ENCODE measurements around the gene GPRC5D.

GPRC5D gene

DNA sequence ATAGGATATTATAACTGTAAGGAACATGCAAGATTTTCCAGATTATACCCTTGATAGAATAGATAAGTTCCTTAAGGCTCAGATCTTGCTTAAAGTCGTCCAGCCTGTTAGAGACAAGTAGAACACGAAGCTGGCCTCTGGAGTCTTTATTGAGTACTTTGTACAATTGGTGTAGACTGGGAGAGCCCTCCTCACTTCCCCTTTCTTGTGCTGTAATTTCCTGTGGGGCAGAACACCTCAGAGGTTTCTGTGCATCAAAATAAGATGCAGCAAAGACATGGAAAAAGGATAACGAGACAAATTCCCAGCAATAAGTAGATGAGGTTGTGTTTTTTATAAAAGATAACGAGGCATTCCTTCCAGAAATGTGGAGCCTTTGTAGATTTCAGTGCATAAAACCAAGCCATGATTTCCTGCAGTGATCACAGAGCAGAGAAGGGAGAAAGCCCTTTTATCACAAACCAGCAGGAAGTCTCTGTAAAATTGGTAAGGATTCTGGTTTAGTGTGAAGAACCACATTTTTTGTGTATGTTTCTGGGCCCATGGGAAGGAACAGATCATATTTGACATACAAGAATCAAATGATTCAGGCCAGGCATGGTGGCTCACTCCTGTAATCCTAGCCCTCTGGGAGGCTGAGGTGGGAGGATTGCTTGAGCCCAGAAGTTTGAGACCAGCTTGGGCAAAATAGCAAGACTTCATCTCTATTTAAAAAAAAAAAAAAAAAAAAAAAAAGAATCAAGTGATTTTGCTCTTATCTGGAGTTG lies 42.6 kb downstream of the GPRC5D start:
- DNase-seq (ENCODE audit: low read depth in 1 of 2, low spot score in 1 of 2): no peak

DNA sequence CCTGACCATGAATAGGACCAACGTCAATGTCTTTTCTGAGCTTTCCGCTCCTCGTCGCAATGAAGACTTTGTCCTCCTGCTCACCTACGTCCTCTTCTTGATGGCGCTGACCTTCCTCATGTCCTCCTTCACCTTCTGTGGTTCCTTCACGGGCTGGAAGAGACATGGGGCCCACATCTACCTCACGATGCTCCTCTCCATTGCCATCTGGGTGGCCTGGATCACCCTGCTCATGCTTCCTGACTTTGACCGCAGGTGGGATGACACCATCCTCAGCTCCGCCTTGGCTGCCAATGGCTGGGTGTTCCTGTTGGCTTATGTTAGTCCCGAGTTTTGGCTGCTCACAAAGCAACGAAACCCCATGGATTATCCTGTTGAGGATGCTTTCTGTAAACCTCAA lies 43.3 kb downstream of the GPRC5D start:
- DNase-seq (ENCODE audit: low read depth in 1 of 2, low spot score in 1 of 2): no peak

DNA sequence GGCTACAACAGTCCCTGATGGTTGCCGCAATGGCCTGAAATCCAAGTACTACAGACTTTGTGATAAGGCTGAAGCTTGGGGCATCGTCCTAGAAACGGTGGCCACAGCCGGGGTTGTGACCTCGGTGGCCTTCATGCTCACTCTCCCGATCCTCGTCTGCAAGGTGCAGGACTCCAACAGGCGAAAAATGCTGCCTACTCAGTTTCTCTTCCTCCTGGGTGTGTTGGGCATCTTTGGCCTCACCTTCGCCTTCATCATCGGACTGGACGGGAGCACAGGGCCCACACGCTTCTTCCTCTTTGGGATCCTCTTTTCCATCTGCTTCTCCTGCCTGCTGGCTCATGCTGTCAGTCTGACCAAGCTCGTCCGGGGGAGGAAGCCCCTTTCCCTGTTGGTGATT lies 43.7 kb downstream of the GPRC5D start:
- no peak for DNase-seq (ENCODE audit: low read depth in 1 of 2, low spot score in 1 of 2)

DNA sequence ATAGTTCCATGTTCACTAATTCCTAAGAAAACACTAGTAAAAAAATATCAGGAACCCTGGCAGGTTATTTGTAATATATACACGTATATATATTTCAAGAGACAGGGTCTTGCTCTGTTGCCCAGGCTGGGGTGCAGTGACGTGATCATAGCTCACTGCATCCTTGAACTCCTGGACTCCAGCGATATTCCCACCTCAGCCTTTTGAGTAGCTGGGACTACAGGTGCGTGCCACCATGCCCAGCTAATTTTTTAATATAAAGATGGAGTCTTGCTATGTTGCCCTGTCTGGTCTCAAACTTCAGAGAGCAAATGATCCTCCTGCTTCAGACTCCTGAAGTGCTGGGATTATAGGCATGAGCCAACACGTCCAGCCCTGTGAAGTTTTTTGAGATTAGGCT lies 44.4 kb downstream of the GPRC5D start:
- no peak for DNase-seq (ENCODE audit: low read depth in 1 of 2, low spot score in 1 of 2)

DNA sequence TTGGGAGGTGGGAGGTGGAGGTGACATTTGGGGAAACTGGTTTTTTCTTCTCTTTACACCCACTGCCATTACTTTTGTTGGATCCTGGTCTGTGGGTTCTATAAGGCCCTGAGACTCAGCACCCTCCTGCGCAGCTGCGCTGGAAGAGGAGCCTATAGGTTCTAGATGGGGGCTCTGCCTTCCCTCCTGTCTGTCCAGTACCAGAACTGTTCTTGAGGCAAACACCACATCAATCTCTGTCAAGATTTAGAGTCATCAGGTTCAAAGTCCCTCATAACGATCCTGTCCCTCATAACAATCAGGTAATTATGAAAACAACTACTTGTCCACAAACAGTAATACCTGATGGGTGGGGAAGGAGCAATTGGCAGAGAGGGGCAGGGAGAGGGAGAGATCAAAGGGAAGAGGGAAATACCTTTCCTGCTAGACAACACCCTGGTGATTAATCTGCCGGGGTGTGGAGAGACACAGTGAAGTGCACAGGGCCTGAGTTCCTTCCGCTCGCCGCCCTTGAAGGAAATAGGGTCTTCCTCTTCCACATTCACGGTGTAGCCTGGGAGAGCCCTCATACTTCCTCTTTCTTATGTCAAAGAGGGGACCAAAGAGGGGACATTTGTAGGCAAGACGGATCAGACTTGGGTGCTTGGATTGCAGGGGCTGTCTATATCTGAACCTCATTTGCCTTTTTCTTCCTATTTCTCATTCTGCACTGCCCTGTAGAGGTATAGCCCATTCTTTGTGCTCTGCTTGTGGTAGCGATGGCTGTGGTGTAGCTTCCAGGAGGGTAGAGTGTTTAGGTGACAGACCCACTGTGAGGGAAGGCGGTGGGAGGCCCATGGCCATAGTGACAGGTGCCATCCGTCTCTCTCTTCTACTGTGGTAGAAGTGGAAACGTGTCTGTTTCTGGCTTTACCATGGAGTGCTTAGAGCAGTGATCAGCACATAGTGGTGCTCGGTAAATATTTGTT lies 48.0 kb downstream of the GPRC5D start:
- DNase-seq (ENCODE audit: low read depth in 1 of 2, low spot score in 1 of 2): no peak

DNA sequence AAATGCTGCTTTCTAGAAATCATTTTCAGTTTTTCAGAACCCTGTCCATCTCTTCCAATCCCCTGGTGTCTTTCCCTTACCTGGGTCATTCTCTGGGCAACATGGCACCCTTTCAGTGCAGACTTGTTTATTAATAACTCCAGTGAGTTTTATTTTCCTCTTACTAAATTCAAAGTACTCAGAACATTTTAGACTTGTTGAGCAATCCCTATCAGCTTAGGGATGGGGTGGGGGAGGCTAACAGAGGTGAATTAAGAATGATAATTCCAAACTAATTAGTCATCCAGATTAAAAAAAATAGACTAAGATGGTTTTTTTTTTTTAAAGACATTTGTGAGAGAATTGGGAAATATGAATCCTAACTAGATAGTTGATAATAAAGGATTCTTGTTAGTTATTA lies 49.9 kb downstream of the GPRC5D start:
- DNase-seq (ENCODE audit: low read depth in 1 of 2, low spot score in 1 of 2): no peak

DNA sequence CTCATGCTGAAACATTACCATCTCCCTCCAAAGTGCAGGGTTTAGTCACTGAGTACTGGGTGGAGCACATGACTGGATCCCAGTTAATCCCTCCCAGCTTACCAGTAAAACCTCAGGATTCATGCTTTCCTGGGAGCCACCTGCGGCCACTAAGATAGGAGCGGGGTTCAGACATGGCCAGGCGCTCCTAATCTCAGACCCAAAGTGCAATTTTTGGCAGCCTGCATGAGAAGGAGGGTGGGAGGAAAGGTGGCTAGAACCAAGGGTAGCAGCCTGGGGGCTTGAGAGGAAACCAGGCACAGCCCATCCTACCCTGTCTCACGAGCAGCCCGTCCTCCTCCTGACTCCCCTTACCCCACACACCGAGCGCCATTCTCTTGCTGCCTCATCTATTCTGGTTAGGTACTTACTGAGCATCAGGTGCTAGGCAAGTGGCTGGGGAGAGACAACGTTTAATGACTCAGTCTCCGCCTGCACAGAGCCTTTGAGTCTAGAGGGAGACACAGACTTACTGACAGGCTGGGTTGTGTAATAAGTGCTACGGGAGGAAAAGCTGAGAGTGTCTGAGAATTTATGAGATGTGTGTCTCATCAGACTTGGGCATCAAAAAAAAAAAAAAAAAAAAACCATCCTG lies 50.7 kb downstream of the GPRC5D start:
- no peak for DNase-seq (ENCODE audit: low read depth in 1 of 2, low spot score in 1 of 2)

DNA sequence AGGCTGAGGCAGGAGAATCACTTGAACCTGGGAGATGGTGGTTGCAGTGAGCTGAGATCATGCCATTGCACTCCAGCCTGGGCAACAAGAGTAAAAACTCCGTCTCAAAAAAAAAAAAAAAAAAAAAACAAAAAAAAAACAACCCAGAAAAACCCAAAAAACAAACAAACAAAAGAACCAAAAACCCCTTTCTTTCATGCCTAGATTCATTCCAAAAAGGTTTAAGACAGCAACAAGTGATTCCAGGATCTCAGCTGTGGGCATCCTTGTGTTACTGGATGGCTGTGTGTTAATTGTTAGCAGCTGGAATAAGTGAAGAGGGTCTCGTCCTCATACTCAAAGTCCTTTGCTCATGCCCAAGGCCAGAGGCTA lies 51.2 kb downstream of the GPRC5D start:
- DNase-seq (ENCODE audit: low read depth in 1 of 2, low spot score in 1 of 2): no peak

DNA sequence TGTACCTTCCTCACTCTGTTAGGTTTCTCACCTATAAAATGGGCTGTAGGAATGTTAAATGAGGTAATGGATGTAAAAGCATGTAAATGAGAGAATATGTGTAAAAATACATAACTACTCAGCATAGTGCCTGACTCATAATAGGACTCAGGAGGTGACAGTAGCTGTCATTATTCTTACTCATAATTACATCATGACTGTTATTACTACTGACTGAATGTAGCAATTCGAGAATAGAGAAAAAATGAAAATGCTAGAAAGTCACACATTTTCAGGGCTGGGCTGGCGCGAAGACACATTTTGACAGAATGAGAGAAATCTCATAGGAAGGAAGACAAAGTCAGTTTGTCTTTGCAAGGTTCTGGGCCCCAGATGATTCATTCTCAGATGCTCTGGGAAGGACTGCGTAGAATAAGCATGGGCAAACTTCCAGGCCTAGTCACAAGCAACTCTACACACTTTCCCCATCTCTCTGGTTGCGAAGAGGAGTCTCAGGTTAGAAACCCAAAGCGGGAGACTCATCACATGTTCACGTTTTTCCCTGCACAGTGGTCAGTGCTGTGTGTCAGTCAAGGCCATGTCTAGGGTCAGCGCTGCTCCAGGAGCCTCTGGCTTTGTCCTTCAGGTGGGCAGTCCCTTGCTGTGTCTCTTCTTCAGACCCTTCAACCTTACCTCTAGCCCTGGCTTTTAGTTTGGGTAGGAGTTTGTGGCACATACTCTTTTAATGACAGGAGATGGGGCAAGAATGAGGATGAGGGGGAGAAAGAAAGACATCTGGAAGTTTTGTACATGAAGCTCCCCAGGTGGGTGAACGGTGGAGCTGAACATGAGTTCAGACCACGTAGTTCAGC lies 52.2 kb downstream of the GPRC5D start:
- DNase-seq (ENCODE audit: low read depth in 1 of 2, low spot score in 1 of 2): peak in 1 of 2 donors; percentile 19

DNA sequence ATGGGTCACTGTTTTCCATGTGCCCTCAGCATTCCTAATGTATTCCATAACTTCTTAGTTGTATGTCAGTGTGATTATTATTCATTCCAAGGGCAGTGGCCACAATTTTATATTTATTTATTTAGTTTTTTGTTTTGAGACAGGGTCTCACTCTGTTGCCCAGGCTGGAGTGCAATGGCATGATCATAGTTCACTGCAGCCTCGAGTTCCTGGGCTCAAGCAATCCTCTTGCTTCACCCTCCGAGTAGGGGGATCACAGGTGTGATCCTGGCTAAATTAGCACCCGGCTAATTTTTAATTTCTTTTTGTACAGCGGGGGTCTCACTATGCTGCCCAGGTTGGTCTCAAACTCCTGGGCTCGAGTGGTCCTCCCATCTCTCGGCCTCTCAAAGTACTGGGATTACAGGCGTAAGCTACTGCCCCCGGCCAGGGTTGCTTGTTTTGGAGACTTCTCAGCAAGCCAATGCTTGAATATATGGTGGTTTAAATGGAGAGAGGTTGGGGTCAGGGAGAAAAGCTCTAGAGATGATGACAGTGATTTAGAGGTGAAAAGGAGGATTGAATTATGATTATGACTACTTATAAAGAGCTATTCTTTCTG lies 53.0 kb downstream of the GPRC5D start:
- no peak for DNase-seq (ENCODE audit: low read depth in 1 of 2, low spot score in 1 of 2)

DNA sequence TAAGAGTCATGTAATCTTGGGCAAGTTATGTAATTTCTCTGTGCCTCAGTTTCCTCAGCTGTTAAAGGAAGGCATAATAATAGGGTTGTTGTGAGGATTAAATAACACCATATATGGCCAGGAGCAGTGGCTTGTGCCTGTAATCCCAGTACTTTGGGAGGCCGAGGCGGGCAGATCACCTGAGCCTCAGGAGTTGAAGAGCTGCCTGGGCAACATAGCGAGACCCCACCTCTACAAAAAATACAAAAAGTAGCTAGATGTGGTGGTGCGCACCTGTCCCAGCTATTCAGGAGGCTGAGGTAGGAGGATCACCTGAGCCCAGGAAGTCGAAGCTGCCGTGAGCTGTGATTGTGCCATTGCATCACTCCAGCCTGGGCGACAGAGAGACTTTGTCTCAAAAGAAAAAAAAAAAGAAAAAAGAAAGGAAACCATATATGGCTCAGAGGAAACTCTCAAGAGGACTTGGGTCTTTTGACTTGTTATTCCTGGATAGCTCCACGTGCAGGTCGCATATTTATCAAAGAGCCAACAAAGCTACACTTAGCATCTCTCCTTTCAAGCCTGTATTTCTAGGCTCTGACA lies 53.7 kb downstream of the GPRC5D start:
- DNase-seq (ENCODE audit: low read depth in 1 of 2, low spot score in 1 of 2): no peak

DNA sequence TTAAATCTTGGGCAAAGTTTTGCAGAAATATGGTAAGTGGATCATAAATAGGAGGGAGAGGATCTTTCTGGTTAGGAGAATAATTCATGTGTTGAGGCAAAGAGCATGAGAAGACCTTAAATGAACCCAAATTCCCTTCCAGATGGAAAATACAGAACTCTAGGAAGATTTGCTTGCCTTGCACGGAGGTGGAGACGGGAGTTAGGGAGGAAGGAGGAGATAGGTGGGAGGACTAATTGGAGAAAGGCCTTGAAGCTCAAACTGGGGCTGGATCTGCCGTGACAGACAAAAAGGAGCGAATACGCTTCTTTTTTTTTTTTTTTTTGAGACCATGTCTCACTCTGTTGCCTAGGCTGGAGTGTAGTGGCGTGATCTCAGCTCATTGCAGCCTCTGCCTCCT lies 54.7 kb downstream of the GPRC5D start:
- DNase-seq (ENCODE audit: low read depth in 1 of 2, low spot score in 1 of 2): no peak

DNA sequence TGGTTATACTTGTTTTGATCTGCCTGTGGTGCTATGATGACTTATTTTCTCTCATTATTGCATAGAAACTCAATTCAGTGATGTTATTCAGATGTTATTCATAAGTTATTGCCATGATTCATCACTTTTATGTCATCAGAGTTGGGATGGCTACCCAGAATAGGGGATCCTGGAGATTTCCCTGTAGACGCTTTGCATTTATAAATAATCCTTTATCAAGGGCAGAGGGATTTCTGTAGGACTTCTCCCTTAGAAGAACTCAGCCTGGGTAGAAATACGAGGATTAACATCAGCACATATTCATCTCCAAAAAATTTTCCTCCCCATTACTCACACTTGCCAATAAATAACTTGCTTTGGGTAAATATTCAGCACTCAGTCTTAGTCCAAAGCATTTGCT lies 55.7 kb downstream of the GPRC5D start:
- no peak for DNase-seq (ENCODE audit: low read depth in 1 of 2, low spot score in 1 of 2)

DNA sequence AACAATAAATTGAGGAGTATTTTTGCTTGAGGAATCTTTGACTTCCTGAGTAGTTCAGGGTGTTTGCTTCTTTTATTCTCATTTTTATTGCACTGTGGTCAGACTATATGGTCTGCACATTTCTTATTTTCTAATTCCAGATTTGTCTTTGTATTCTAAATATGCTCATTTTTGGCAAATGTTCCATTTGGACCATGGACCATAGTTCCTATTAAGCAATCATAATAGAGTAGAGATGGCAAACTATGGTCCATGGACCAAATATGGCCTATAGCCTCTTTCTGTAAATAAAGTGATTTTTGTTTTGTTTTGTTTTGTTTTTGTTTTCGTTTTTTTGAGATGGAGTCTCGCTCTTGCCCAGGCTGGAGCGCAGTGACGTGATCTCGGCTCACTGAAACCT lies 58.5 kb downstream of the GPRC5D start:
- DNase-seq (ENCODE audit: low read depth in 1 of 2, low spot score in 1 of 2): no peak

DNA sequence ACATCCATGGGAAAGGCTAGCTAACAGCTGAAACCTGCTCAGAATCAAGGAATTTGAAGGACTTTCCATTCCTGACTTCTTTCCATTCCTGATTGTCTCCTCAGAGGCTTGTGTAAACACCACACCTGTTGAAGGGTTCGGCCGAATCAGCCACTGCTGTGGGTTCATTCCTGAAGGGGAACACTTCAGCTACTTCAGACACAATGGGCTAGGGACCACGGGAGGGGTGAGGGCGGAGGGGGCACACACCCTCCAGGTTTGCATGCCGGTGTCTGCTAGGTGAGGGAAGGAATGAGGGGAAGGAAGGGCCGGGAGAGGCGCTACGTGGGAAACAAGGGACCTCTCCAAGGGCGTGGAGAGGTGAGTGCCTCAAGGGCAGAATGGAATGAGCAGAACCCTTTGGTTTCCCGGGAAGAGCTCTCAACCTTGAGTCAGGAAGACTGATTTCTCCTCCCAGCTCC lies 59.3 kb downstream of the GPRC5D start:
- DNase-seq (ENCODE audit: low read depth in 1 of 2, low spot score in 1 of 2): no peak

DNA sequence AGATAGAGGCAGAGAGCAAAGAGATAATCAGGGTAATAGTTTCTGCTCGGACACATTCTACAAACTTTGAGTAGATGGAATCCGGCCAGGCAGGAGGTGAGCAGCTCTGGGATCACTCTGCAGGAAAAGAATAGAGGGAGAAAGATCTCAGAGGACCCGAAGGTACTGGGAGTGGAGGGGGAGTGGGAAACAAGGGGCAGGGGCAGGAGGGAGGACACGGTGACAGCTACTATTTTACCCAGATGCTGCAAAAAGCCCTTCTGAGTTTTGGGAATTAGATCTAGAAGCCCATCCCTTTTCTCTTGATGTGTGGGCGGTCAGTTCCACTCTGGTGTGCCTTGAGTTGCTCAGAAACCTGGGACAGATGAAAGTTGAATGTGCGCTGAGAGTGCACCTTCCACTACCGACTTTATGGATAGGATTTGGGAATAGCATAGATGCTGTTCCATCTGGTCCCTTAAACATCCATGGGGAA lies 60.1 kb downstream of the GPRC5D start:
- no peak for DNase-seq (ENCODE audit: low read depth in 1 of 2, low spot score in 1 of 2)

DNA sequence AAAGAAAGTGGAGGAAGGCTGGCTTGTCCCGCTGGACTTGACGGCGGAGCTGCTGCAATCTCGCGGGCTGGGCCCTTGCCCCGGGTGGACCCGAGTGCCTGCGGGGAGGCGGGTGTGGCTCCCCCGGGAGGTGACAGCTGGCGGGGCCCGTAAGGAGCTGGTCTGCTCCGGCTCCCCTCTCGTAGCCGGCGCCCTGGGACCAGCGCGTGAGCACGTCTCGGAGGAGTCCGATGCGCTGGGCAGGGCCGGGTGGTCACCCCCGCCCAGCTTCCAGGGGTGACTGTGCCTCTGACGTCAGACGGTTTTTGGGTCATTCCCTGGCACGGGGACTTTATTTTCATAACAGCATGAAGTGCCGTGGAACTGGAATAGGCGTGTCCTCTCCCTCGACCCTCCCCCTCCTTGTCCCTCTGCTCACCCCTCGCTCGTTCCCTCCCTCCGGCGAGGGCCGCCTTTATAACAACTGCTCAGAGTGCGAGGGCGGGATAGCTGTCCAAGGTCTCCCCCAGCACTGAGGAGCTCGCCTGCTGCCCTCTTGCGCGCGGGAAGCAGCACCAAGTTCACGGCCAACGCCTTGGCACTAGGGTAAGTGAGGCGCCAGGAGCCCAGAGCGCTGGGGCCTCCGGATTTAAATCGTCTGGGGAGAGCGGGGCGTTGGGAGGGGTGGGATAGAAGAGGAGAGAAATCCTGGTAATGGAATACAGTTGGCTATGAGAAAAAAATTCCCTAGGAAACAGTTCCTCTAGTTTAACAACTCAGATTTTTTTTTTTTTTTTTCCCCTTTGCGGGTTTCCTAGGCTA lies 60.7 kb downstream of the GPRC5D start, which contains the start of gene GPRC5A:
TSS of gene GPRC5A (plus strand) at position 483 of the 801 bp plus-strand sequence. CDS start 16,688 bp downstream, outside the sequence.
- DNase-seq (ENCODE audit: low read depth in 1 of 2, low spot score in 1 of 2): no peak

All from activated T-helper 1 cell treated with anti-CD3 and anti-CD28 coated beads, Interleukin-2, amount 50 U/mL, for 16 hours (primary cell).